Gastroesophageal sphincter (tissue), 3 donors: Measurements from ENCODE around the gene CFAP57.

ENCODE experiments used
- CTCF ChIP-seq, 4 experiments: fragments of 200-600 bp in 2 of 4; fragments of 450-650 bp in 2 of 4; sonication (generic) in 1 of 4; IDR thresholded peaks; one replicate each; pipeline ENCODE4 v1.5.1; 2017 to 2019; ENCODE audit warnings: antibody characterized with exemption in 4 of 4, mild to moderate bottlenecking in 2 of 4, moderate library complexity in 2 of 4
- POLR2A ChIP-seq, 2 donors: fragments of 450-650 bp; IDR thresholded peaks; one replicate each; pipeline ENCODE4 v1.6.1; 2017; ENCODE audit warnings: antibody characterized with exemption in 2 of 2, mild to moderate bottlenecking in 2 of 2, moderate library complexity in 1 of 2
- POLR2AphosphoS5 ChIP-seq: sonication (generic); formaldehyde crosslinking; IDR thresholded peaks from one replicate; pipeline ENCODE4 v1.6.1; 2017; ENCODE audit warnings: antibody characterized with exemption

GRCh38 chr1:43273708-43274107 is 101.6 kb downstream of the CFAP57 start:
- no peak for TF ChIP-seq POLR2A (IDR thresholded peaks at IDR 0.05)
- TF ChIP-seq CTCF (IDR thresholded peaks at IDR 0.05), result no peak
- TF ChIP-seq POLR2AphosphoS5, result no peak
